Epithelial cell of esophagus (primary cell): Measurements from ENCODE around the gene CUL4A.

Experiments used
- DNase-seq: peaks from one replicate; pipeline ENCODE4 v3.0.0; 2010; ENCODE audit warnings: low read depth
- H3K4me3 ChIP-seq: 2 replicates; pipeline ENCODE4 v1.5.1; 2011; ENCODE audit warnings: mild to moderate bottlenecking, low read length, control low read depth
- CTCF ChIP-seq: IDR thresholded peaks from 2 replicates; pipeline ENCODE4 v1.5.1; 2011; ENCODE audit warnings: low read depth, mild to moderate bottlenecking, low read length, control low read depth, inconsistent platforms; ENCODE audit not compliant: insufficient read depth; ENCODE audit errors: missing control alignments

The CUL4A gene

GRCh38 chr13:113170511-113170910, 38.9 kb upstream of the CUL4A start:
- DNase-seq, result no peak
- no peak for TF ChIP-seq CTCF
- no peak overlapping the region for H3K4me3 ChIP-seq

DNA sequence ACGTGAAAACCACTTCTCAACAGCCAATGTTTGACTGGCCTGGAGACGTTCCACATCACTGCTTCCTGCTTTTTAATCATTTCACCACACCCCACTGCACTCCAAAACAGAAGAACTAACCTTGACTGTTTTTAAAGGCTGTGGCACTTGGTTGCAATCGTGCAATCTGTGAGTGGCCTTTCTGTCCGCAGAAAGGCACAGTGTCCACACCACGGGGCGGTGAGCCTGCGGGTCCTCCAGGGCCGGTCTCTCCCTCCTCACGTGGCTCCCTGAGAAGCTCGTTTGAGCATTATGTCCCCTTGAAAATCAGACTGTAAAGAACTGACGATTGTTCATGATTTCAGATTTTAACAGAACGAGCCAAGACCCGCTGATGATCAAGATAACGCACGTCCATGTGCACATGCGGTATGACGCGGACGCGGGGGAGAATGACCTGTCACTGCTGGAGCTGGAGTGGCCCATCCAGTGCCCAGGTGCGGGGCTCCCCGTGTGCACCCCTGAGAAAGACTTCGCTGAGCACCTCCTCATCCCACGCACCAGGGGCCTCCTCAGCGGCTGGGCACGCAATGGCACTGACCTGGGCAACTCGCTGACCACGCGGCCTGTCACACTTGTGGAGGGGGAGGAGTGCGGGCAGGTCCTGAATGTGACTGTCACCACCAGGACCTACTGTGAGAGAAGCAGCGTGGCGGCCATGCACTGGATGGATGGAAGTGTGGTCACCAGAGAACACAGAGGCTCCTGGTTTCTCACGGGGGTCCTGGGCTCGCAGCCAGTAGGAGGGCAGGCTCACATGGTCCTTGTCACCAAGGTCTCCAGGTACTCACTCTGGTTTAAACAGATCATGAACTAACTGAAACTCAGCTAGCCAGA, 37.9 kb upstream of the CUL4A start:
- no peak for TF ChIP-seq CTCF
- H3K4me3 ChIP-seq, result no peak overlapping the region
- no peak for DNase-seq

DNA sequence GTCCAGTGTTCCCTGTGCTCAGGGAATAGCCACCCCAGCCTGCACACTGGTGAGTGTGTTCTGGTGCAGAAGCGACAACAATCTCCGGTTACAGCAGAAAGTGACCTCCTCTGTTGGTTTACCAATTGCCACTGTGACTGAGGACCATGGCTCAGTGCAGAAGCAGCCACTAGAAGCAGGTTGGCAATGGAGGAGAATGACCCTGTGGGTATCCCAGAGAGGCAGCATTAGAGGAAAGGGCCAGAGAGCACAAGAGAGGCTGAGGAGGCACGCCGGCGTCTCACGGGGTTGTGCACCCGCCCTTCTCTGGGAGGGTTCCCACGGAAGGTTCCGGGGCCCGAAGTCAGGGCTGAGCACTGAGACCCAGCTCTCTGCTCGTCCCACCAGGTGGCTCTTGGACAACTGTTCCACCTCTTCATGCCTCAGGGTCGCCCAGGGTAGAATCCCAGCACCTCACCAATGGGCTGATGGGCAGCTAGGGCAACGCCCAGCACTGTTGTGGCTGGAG, 36.9 kb upstream of the CUL4A start:
- no peak for DNase-seq
- H3K4me3 ChIP-seq, result no peak overlapping the region
- no peak for TF ChIP-seq CTCF

DNA sequence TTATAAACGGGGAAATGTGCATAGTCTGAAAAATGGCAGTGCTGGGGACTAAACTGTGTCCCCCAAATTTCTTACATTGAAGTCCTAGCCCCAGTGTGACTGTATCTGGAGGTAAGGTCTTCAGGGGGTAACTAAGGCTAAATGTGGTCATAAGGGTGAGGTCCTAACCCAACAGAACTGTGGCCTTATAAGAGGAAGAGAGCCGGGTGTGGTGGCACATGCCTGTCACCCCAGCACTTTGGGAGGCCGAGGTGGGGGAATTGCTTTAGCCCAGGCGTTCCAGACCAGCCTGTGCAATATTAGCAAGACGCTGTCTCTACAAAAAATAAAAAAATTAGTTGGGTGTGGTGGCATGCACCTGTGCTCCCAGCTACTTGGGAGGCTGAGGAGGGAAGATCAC, 33.1 kb upstream of the CUL4A start:
- TF ChIP-seq CTCF, result no peak
- H3K4me3 ChIP-seq, result no peak overlapping the region
- DNase-seq, result no peak

DNA sequence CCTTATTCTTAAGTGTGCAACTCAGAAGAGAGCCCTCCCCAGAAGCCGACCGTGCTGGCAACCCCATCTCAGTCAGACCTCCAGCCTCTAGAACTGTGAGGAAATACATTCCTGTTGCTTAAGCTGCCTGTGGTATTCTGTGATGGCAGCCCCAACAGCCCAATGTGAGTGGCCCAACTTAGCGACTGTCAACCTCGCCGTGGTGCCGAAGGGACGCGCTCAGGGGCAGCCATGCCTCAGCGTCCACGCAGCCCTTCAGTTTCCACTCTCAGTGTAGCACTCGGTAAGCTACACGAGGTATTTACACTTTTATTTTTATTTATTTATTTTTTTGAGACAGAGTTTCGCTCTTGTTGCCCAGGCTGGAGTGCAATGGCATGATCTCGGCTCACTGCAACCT, 32.6 kb upstream of the CUL4A start:
- DNase-seq, result no peak
- TF ChIP-seq CTCF, result no peak
- no peak overlapping the region for H3K4me3 ChIP-seq

DNA sequence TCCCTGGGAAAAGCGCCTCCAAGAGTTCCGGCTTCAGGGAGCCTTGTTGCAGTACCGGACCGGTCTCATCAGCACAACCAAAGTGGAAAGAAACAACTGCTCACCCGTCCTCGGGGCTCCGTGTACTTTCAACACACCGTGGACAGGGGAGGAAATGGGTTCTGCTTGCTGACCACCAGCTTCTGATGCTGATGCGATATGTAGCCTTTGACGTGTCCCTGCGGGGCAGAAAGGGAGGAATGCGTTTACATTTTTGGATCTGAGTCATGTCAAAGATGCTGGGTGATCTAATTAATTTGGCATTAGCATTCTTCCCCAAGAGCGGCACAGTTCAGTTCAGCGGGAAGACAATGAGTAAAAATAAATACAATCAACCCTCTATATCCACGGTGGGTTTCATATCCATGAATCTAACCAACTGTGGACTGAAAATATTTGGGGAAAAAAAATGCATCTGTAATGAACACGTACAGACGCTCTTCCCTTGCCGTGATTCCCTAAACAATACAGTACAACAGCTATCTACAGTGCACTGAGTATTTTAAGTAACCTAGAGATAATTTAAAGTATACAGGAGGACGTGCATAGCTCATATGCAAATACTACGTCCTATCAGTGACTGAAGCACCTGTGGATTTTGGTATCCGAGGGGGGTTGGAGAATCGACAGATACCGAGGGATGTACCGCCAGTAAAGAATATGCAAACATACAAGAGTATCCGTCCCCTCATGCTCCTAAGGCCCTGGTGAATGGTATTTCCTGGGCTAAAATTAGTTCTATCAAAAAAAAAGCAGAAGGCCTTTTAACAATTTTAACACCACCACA, 31.1 kb upstream of the CUL4A start:
- H3K4me3 ChIP-seq, result no peak overlapping the region
- DNase-seq, result peak; percentile 53
- TF ChIP-seq CTCF, result no peak

- no peak for TF ChIP-seq CTCF
- DNase-seq, result no peak
These were observed 30.6 kb upstream of the CUL4A start for GRCh38 chr13:113178896-113179167.

More at GRCh38 chr13:113178896-113179167, 30.6 kb upstream of the CUL4A start:
- no peak overlapping the region for H3K4me3 ChIP-seq
